Nephron progenitor cell (in vitro differentiated cells): ENCODE results near the gene CHMP1B.
A peak's percentile ranks its signal among the peaks of the same experiment; 100 is the strongest.

ENCODE experiments used
- DNase-seq: peaks from one replicate; pipeline ENCODE4 v3.0.0; 2021
- H3K27ac Mint-ChIP-seq: 2 replicates; pipeline ENCODE4 v1.8.0; 2021; ENCODE audit warnings: mild to moderate bottlenecking, moderate library complexity, mixed read lengths
- H3K27me3 Mint-ChIP-seq: 2 replicates; pipeline ENCODE4 v1.8.0; 2021; ENCODE audit warnings: mild to moderate bottlenecking, low read depth, mixed read lengths; ENCODE audit not compliant: poor library complexity
- H3K36me3 Mint-ChIP-seq: 2 replicates; pipeline ENCODE4 v1.8.0; 2021; ENCODE audit warnings: low read depth, mixed read lengths
- H3K4me1 Mint-ChIP-seq: 2 replicates; pipeline ENCODE4 v1.8.0; 2021; ENCODE audit warnings: mixed read lengths
- H3K4me3 Mint-ChIP-seq: 2 replicates; pipeline ENCODE4 v1.8.0; 2021; ENCODE audit warnings: mild to moderate bottlenecking, moderate library complexity, mixed read lengths
- H3K9me3 Mint-ChIP-seq: 2 replicates; pipeline ENCODE4 v1.8.0; 2021; ENCODE audit warnings: mild to moderate bottlenecking, moderate library complexity, mixed read lengths
- CTCF ChIP-seq: fragments of 200-600 bp; sonication (generic); IDR thresholded peaks from 2 replicates; pipeline ENCODE4 v1.5.0; 2021; ENCODE audit warnings: antibody characterized with exemption

CHMP1B gene

DNA sequence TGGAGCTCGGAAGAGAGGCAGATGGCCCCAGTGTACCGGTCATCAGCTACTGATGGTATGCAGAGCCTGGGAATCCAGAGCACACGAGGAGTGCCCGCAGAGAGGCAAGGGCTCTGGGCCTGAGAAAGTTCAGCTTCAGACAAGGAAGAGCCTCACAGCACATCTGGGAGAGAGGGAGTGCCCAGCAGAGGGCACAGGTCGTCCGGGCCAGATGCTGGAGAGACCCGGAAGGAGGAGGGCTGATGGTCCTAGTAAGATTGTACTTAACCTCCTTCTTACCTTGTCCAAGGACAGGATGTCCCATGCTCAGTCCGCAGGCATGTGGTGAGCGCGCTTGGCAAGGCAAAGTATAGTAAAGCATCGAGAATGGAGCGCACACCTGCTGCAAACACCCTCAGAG is 24.4 kb upstream of the CHMP1B start:
- H3K4me3 Mint-ChIP-seq = no peak overlapping the region
- no peak for DNase-seq
- peaks cover 22% of the 10 kb centered on the region for H3K36me3 Mint-ChIP-seq

GRCh38 chr18:11828786-11829432 is 22.3 kb upstream of the CHMP1B start:
- Mint-ChIP-seq H3K4me3 (no peak overlapping the region), H3K27ac (peak overlapping the region; percentile 44), H3K36me3 (peaks cover 22% of the 10 kb centered on the region), H3K4me1 (peaks cover 9% of the 10 kb centered on the region), H3K27me3 (no peaks in the 10 kb centered on the region), H3K9me3 (no peaks in the 10 kb centered on the region)
- DNase-seq = no peak
- no peak for TF ChIP-seq CTCF

More for the DNA sequence above, 24.4 kb upstream of the CHMP1B start:
- Mint-ChIP-seq H3K9me3 (no peaks in the 10 kb centered on the region), H3K27me3 (no peaks in the 10 kb centered on the region), H3K4me1 (peaks cover 17% of the 10 kb centered on the region), H3K27ac (peak overlapping the region; percentile 36)
- TF ChIP-seq CTCF = no peak

DNA sequence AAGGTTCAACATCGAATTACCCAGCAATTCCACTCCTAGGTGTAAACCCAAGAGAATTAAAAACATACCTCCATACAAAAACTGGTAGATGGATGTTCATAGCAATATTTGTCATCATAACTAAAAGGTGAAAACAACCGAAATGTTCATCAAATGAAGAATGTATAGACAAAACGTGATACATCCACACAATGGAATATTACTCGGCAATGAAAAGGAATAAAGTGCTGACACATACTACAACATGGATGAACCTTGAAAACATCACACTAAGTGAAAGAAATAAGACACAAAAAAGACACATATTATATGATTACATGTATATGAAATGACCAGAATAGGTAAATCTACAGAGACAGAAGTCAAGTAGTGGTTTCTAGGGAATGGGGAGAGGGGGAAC is 20.6 kb upstream of the CHMP1B start:
- Mint-ChIP-seq H3K27ac (no peak overlapping the region), H3K4me3 (no peak overlapping the region), H3K4me1 (peaks cover 9% of the 10 kb centered on the region), H3K36me3 (peaks cover 22% of the 10 kb centered on the region), H3K9me3 (no peaks in the 10 kb centered on the region), H3K27me3 (no peaks in the 10 kb centered on the region)
- TF ChIP-seq CTCF = no peak
- DNase-seq = no peak

GRCh38 chr18:11831921-11832320 is 19.3 kb upstream of the CHMP1B start:
- Mint-ChIP-seq H3K36me3 (peaks cover 15% of the 10 kb centered on the region), H3K4me1 (peaks cover 9% of the 10 kb centered on the region), H3K4me3 (no peak overlapping the region), H3K9me3 (no peaks in the 10 kb centered on the region), H3K27ac (no peak overlapping the region), H3K27me3 (no peaks in the 10 kb centered on the region)
- no peak for DNase-seq
- TF ChIP-seq CTCF = no peak

DNA sequence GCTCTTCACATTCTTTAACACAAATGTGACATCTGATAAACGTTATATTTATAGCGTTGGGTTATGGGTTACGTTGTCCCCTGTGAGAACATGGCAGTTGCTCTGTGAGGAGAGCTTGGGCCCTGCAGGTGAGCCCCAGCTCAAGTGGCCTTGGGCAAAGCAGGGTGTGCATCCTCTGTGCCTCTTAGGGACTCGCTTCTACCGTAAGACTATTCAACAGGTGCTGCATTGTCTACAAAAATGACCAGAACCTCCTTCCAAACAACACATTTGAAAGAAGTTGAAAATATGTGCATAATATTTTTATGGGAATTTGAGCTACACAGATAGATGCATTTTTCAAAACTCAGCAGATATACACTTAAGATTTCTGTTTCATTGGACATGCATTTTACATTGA is 16.4 kb upstream of the CHMP1B start:
- H3K36me3 Mint-ChIP-seq = peaks cover 11% of the 10 kb centered on the region
- no peak for DNase-seq
- no peaks in the 10 kb centered on the region for H3K4me1 Mint-ChIP-seq
- TF ChIP-seq CTCF = no peak
- no peak overlapping the region for H3K27ac Mint-ChIP-seq
- no peaks in the 10 kb centered on the region for H3K9me3 Mint-ChIP-seq
- H3K27me3 Mint-ChIP-seq = no peaks in the 10 kb centered on the region
- no peak overlapping the region for H3K4me3 Mint-ChIP-seq

GRCh38 chr18:11839556-11839955 is 11.7 kb upstream of the CHMP1B start:
- Mint-ChIP-seq H3K4me1 (peaks cover 6% of the 10 kb centered on the region), H3K27me3 (no peaks in the 10 kb centered on the region), H3K36me3 (no peaks in the 10 kb centered on the region), H3K27ac (peak overlapping the region; percentile 42), H3K9me3 (no peaks in the 10 kb centered on the region), H3K4me3 (no peak overlapping the region)
- TF ChIP-seq CTCF = no peak
- DNase-seq = no peak
